Activated CD4-positive, alpha-beta memory T cell treated with anti-CD3 and anti-CD28 coated beads for 36 hours (primary cell): ENCODE measurements around the gene PARP6. TPM values are rescaled to one million over a fixed set of nuclear protein-coding genes. Genes with fewer than 3 reads are reported as not detected.

Source experiments
- CTCF ChIA-PET: fragments of 350-600 bp; sonication (Branson Sonifier 250); formaldehyde crosslinking; loops from one replicate; lab custom pipeline; 2021; ENCODE audit warnings: antibody characterized with exemption, inconsistent platforms; lab: Charles Lee
- POLR2A ChIA-PET: fragments of 350-600 bp; sonication (Branson Sonifier 250); formaldehyde crosslinking; loops from one replicate; lab custom pipeline; 2021; ENCODE audit warnings: antibody characterized with exemption; lab: Charles Lee
- DNase-seq: peaks from one replicate; pipeline ENCODE4 v3.0.0-alpha.2; 2020
- H3K27ac Mint-ChIP-seq: one replicate; pipeline ENCODE4 v1.8.0; 2021; ENCODE audit warnings: mixed read lengths
- H3K27me3 Mint-ChIP-seq: one replicate; pipeline ENCODE4 v1.8.0; 2021; ENCODE audit warnings: mixed read lengths
- H3K36me3 Mint-ChIP-seq: one replicate; pipeline ENCODE4 v1.8.0; 2021; ENCODE audit warnings: mixed read lengths
- H3K4me1 Mint-ChIP-seq: one replicate; pipeline ENCODE4 v1.8.0; 2021; ENCODE audit warnings: low read depth, mixed read lengths
- H3K4me3 Mint-ChIP-seq: one replicate; pipeline ENCODE4 v1.8.0; 2021; ENCODE audit warnings: mild to moderate bottlenecking, mixed read lengths
- H3K9me3 Mint-ChIP-seq: one replicate; pipeline ENCODE4 v1.8.0; 2021; ENCODE audit warnings: mixed read lengths
- intact Hi-C: fragments of 100-400 bp; cut with micrococcal nuclease; formaldehyde crosslinking; loops from one replicate; pipeline ENCODE4 v1.15.1; 2023
- total RNA-seq, 2 experiments: library from RNA; stranded (reverse); gene quantifications; one replicate each; pipeline ENCODE4 v1.2.3, GENCODE V29; 2021

The PARP6 gene
- total RNA-seq, 2 experiments from 2014 or later = 42.8 to 44.5 TPM

- intact Hi-C loops = loop anchor here (10.0 kb wide), 1 partner anchor 545 kb away; the partner anchor contains the start of gene ADPGK
- CTCF ChIA-PET = interaction anchor here (6.2 kb wide), 1 partner anchor 13 kb away, joined by 58 read pairs; no protein-coding TSS in a partner anchor
- POLR2A ChIA-PET = interaction anchor here (1.2 to 5.5 kb wide), 3 partner anchors 9 to 137 kb away, joined by 3 to 77 read pairs (median 19); partner anchors contain the start of genes HEXA and PKM
Observed at GRCh38 chr15:72239652-72240051, 32.7 kb downstream of the PARP6 start.

GRCh38 chr15:72238586-72238985 is 33.8 kb downstream of the PARP6 start:
- CTCF ChIA-PET = interaction anchor here (6.2 kb wide), 1 partner anchor 12 kb away, joined by 58 read pairs; no protein-coding TSS in a partner anchor
- Mint-ChIP-seq H3K27me3 (peaks cover 2% of the 10 kb centered on the region), H3K27ac (no peak overlapping the region), H3K4me1 (peaks cover 38% of the 10 kb centered on the region), H3K4me3 (no peak overlapping the region), H3K9me3 (no peaks in the 10 kb centered on the region), H3K36me3 (peaks cover 17% of the 10 kb centered on the region)
- intact Hi-C loops = loop anchor here (10.0 kb wide), 1 partner anchor 546 kb away; the partner anchor contains the start of gene ADPGK
- no peak for DNase-seq
- POLR2A ChIA-PET = interaction anchor here (0.9 to 5.5 kb wide), 5 partner anchors 8 to 138 kb away, joined by 3 to 77 read pairs (median 3); partner anchors contain the start of genes HEXA and PKM

More at GRCh38 chr15:72239652-72240051, 32.7 kb downstream of the PARP6 start:
- peaks cover 17% of the 10 kb centered on the region for H3K36me3 Mint-ChIP-seq
- DNase-seq = no peak
- H3K4me3 Mint-ChIP-seq = no peak overlapping the region
- H3K27ac Mint-ChIP-seq = no peak overlapping the region
- H3K4me1 Mint-ChIP-seq = peaks cover 35% of the 10 kb centered on the region
- no peaks in the 10 kb centered on the region for H3K9me3 Mint-ChIP-seq
- peaks cover 2% of the 10 kb centered on the region for H3K27me3 Mint-ChIP-seq

DNA sequence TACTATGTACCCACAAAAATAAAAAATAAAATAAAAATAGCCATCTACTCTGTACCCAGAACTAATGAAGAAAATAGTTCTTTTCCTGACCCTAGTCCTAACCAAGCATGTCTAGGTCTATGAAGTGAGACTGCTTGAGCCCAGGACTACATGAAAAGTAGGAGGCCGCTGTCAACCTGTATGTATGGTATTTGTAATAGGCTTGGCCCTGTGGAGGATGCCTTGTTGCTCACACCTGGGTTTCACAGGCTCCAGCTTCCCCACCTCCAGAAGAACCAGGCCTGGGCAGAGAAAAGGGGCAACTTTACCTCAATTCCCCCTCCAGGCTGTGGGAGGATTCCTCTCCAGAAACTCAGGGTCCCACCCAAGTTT is 34.5 kb downstream of the PARP6 start:
- Mint-ChIP-seq H3K9me3 (no peaks in the 10 kb centered on the region), H3K27ac (peak overlapping the region; percentile 90), H3K4me3 (no peak overlapping the region), H3K4me1 (peaks cover 35% of the 10 kb centered on the region), H3K36me3 (peaks cover 17% of the 10 kb centered on the region), H3K27me3 (peaks cover 2% of the 10 kb centered on the region)
- ChIA-PET CTCF (interaction anchor here (1.0 to 6.2 kb wide), 3 partner anchors 11 to 47 kb away, joined by 3 to 58 read pairs (median 4); no protein-coding TSS in a partner anchor), POLR2A (interaction anchor here (1.0 to 5.5 kb wide), 5 partner anchors 11 to 39 kb away, joined by 3 to 77 read pairs (median 4); no protein-coding TSS in a partner anchor)
- intact Hi-C loops = loop anchor here (1.0 to 10.0 kb wide), 3 partner anchors 10 to 547 kb away; partner anchors contain the start of gene ADPGK
- DNase-seq = no peak

GRCh38 chr15:72237029-72237852 is 35.1 kb downstream of the PARP6 start:
- ChIA-PET POLR2A (interaction anchor here (1.0 to 5.5 kb wide), 5 partner anchors 10 to 39 kb away, joined by 3 to 77 read pairs (median 4); no protein-coding TSS in a partner anchor), CTCF (interaction anchor here (1.0 to 6.2 kb wide), 3 partner anchors 11 to 48 kb away, joined by 3 to 58 read pairs (median 4); no protein-coding TSS in a partner anchor)
- Mint-ChIP-seq H3K36me3 (peaks cover 14% of the 10 kb centered on the region), H3K27ac (peak overlapping the region; percentile 90), H3K9me3 (no peaks in the 10 kb centered on the region), H3K4me3 (peak overlapping the region; percentile 72), H3K4me1 (peaks cover 39% of the 10 kb centered on the region), H3K27me3 (peaks cover 2% of the 10 kb centered on the region)
- peak; percentile 91 for DNase-seq
- intact Hi-C loops = loop anchor here (1.0 to 10.0 kb wide), 3 partner anchors 9 to 548 kb away; partner anchors contain the start of gene ADPGK

GRCh38 chr15:72236381-72237003 is 35.9 kb downstream of the PARP6 start:
- peaks cover 2% of the 10 kb centered on the region for H3K27me3 Mint-ChIP-seq
- no peak for DNase-seq
- H3K27ac Mint-ChIP-seq = peak overlapping the region; percentile 90
- POLR2A ChIA-PET = interaction anchor here (1.3 to 5.5 kb wide), 2 partner anchors 9 to 28 kb away, joined by 4 to 77 read pairs; no protein-coding TSS in a partner anchor
- intact Hi-C loops = loop anchor here (1.0 to 10.0 kb wide), 3 partner anchors 8 to 548 kb away; partner anchors contain the start of gene ADPGK
- peaks cover 42% of the 10 kb centered on the region for H3K4me1 Mint-ChIP-seq
- H3K9me3 Mint-ChIP-seq = no peaks in the 10 kb centered on the region
- H3K36me3 Mint-ChIP-seq = peaks cover 10% of the 10 kb centered on the region
- peak overlapping the region; percentile 72 for H3K4me3 Mint-ChIP-seq
- CTCF ChIA-PET = interaction anchor here (1.1 to 6.2 kb wide), 2 partner anchors 10 to 14 kb away, joined by 3 to 58 read pairs; no protein-coding TSS in a partner anchor

DNA sequence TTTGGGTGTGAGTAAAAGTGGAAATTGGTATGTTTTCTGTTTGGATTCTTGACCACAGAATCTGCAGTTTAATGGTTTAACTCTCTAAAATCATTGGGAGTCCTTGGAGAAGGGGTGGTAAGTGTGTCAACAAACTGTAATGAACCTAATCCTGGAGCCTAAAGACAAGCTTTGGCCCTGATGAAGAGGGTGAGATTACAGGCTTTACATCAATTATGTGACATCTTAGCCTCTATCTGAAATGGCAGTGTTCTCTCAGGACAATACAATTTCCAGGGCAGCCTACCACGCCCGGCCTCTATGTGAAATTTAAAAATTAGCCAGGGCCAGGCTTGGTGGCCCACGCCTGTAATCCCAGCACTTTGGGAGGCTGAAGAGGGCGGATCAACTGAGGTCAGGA is 37.1 kb downstream of the PARP6 start:
- DNase-seq = no peak
- CTCF ChIA-PET = interaction anchor here (6.2 kb wide), 1 partner anchor 9 kb away, joined by 58 read pairs; no protein-coding TSS in a partner anchor
- peaks cover 42% of the 10 kb centered on the region for H3K4me1 Mint-ChIP-seq
- H3K36me3 Mint-ChIP-seq = peaks cover 9% of the 10 kb centered on the region
- H3K9me3 Mint-ChIP-seq = no peaks in the 10 kb centered on the region
- H3K27me3 Mint-ChIP-seq = peaks cover 2% of the 10 kb centered on the region
- no peak overlapping the region for H3K27ac Mint-ChIP-seq
- intact Hi-C loops = loop anchor here (10.0 kb wide), 1 partner anchor 550 kb away; the partner anchor contains the start of gene ADPGK
- POLR2A ChIA-PET = no interaction called here
- no peak overlapping the region for H3K4me3 Mint-ChIP-seq

DNA sequence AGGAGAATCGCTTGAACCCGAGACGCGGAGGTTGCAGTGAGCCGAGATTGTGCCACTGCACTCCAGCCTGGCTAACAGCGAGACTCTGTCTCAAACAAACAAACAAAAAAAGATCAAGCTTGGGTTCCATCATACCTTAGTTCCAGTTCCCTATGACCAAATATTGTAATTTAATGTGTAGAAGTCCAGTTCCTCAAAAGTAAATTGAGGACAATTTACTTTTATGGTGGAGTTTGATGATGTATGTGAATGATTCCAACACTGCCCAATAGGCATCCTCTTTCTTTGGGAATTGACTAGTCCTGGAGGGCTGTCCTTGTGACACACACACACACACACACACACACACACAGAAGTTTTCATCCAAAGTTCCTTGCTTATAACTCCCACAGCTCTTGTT is 38.6 kb downstream of the PARP6 start:
- no peak for DNase-seq
- Mint-ChIP-seq H3K9me3 (no peaks in the 10 kb centered on the region), H3K4me3 (no peak overlapping the region), H3K27me3 (peaks cover 2% of the 10 kb centered on the region), H3K4me1 (peaks cover 34% of the 10 kb centered on the region), H3K36me3 (peaks cover 19% of the 10 kb centered on the region), H3K27ac (no peak overlapping the region)
- intact Hi-C loops = loop anchor here (10.0 kb wide), 1 partner anchor 551 kb away; the partner anchor contains the start of gene ADPGK
- POLR2A ChIA-PET = no interaction called here
- CTCF ChIA-PET = no interaction called here

DNA sequence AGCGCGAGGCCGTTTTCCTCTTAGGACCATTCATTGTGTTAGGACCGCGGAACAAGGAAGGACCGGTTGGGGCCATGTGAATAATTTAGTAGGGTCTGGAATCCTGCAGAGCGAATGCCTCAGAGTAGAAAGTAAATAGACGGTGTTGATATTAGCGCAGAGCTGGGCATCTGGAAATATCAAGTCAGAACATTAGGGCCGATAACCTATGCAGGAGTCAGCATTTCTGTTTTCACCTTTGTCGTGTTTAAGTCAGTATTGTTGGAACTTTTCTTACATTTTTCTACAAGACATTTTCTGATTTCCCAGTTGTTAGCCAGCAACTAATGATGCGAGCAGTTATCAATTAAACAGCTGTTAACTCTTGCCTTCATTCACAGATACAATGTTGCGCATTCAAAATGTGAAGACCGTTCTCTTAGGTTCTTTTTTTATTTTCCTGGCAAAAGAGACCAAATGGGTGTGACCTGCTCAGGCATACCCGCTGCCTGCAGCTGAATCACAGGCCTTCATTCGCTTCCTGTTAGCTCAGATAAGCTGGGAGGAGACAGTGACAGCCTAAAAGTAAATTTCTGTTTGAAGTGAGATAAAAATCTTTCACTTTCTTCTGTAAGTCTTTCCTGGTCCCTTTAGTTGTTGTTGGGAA is 40.4 kb downstream of the PARP6 start:
- no peaks in the 10 kb centered on the region for H3K9me3 Mint-ChIP-seq
- H3K4me3 Mint-ChIP-seq = peak overlapping the region; percentile 94
- H3K27ac Mint-ChIP-seq = peak overlapping the region; percentile 98
- ChIA-PET CTCF (interaction anchor here (1.1 to 1.2 kb wide), 3 partner anchors 32 to 144 kb away, joined by 3 to 5 read pairs (median 3); partner anchors contain the start of gene HEXA), POLR2A (interaction anchor here (0.6 to 5.5 kb wide), 8 partner anchors 9 to 242 kb away, joined by 3 to 31 read pairs (median 8); partner anchors contain the start of gene ARIH1)
- H3K27me3 Mint-ChIP-seq = no peaks in the 10 kb centered on the region
- H3K36me3 Mint-ChIP-seq = peaks cover 31% of the 10 kb centered on the region
- peaks cover 29% of the 10 kb centered on the region for H3K4me1 Mint-ChIP-seq
- intact Hi-C loops = loop anchor here (10.0 kb wide), 1 partner anchor 553 kb away; the partner anchor contains the start of gene ADPGK
- peak; percentile 70 for DNase-seq

DNA sequence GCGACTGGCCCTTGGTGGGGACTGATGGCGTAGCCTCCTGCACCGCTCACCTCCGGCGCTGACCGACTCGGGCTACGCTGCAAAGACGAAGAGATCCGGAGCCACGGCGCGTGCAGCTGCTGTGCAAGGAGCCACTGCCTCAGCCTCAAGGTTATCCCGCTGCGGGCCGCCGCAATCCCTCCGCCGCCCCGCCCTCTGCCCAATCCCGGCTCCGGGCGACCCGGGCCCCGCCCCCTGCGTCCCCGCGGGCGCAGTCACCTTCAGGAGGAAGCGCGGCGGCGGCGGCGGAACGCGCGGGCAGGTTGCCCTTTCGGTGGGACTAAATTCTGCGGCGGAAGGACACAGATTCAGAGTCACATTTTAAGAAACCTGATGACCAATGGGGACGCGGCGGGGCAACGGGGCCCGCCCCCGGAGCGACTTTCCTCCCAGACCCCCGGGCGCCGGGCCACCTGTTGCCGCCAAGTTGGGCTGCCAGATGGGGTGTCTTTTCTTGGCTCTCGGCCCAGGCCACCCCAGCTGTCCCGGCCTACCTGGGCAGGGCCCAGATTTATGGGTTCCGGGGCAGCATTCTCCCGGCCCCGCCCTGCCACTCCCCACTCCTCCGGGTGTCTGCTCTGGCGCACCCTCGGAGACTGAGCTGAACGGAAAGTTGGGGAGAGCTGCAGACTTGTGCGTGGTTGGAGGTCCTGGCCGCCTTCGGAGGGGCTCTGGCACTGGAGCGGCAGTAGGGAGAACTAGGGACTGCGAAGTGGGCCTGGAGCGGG is 41.1 kb downstream of the PARP6 start, which contains the start of gene PKM:
PKM (minus strand) TSS at position 125 of the 767 bp plus-strand sequence. CDS start 12,093 bp downstream, outside the sequence.
- Mint-ChIP-seq H3K4me1 (peaks cover 27% of the 10 kb centered on the region), H3K9me3 (no peaks in the 10 kb centered on the region), H3K27ac (peak within 1 kb of the TSS; percentile 98), H3K4me3 (peak within 1 kb of the TSS; percentile 94), H3K27me3 (no peaks in the 10 kb centered on the region), H3K36me3 (peaks cover 34% of the 10 kb centered on the region)
- intact Hi-C loops = loop anchor here (10.0 kb wide), 1 partner anchor 554 kb away; the partner anchor contains the start of gene ADPGK
- CTCF ChIA-PET = interaction anchor here (1.1 kb wide), 2 partner anchors 33 to 145 kb away, joined by 3 read pairs; partner anchors contain the start of gene HEXA
- POLR2A ChIA-PET = interaction anchor here (0.6 to 5.5 kb wide), 14 partner anchors 7 to 243 kb away, joined by 3 to 37 read pairs (median 4); partner anchors contain the start of genes ARIH1, MYO9A and SENP8
- DNase-seq = peak; percentile 97
